Fibroblast of mammary gland (primary cell): Measurements from ENCODE around the gene LUC7L.
A peak's percentile ranks its signal among the peaks of the same experiment; 100 is the strongest.

Source experiments
- DNase-seq: peaks from one replicate; pipeline ENCODE4 v3.0.0-alpha.2; 2010; ENCODE audit warnings: low read depth
- H3K4me3 ChIP-seq: 2 replicates; pipeline ENCODE4 v1.5.1; 2011; ENCODE audit warnings: low read depth, mild to moderate bottlenecking, low read length, moderate library complexity; ENCODE audit not compliant: control insufficient read depth
- TF ChIP-seq, protein P1 (sequence below): conservative IDR thresholded peaks from 2 replicates; pipeline ENCODE4 v1.5.1; 2011; ENCODE audit warnings: low read depth, low read length, inconsistent platforms; ENCODE audit not compliant: control insufficient read depth, insufficient read depth

LUC7L gene, protein sequence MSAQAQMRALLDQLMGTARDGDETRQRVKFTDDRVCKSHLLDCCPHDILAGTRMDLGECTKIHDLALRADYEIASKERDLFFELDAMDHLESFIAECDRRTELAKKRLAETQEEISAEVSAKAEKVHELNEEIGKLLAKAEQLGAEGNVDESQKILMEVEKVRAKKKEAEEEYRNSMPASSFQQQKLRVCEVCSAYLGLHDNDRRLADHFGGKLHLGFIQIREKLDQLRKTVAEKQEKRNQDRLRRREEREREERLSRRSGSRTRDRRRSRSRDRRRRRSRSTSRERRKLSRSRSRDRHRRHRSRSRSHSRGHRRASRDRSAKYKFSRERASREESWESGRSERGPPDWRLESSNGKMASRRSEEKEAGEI

DNA sequence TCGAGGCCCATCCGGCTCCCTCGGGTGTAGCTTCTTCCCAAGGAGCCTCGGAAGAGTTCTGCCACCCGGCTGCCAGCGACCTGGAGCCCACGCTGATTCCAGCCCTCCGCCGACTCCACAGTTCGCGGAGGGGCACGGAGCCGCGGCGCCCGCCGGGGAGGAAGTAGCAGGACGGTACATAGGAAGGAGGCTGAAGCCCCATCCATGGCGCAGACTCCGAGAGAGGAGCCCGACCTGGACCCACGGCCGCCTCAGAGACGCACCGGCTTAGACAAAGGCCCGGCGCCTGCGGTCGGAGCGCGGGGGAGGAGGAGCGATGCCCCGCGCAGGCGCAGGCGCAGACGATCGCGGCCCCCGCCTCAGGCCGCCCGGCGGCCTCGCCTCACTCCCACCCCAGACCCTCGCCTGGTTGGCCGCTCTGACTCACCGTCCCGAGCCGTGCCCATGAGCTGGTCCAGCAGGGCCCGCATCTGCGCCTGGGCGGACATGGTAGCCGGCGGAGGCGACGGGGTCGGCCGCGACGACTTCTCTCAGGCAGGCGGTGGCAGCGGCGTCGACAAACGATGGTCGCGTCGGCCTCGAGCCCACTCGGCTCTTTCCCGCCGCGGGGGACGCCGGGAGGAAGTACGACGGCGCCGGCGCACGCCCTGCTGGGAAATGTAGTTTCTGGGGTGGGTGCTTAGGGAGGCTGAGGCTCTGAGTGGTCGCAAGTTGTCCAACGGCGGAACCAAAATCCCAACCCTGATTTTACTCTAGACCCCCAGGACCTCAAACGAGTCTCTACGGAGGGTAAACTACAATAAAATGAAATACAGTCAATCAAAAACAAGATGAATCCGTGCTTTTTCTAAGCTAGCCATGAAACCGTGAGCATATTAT lies at the start of gene LUC7L:
Gene LUC7L (minus strand): TSS at position 598 of the 879 bp plus-strand sequence. CDS start 110 bp downstream, at position 488.
- TF ChIP-seq, protein P1, sequence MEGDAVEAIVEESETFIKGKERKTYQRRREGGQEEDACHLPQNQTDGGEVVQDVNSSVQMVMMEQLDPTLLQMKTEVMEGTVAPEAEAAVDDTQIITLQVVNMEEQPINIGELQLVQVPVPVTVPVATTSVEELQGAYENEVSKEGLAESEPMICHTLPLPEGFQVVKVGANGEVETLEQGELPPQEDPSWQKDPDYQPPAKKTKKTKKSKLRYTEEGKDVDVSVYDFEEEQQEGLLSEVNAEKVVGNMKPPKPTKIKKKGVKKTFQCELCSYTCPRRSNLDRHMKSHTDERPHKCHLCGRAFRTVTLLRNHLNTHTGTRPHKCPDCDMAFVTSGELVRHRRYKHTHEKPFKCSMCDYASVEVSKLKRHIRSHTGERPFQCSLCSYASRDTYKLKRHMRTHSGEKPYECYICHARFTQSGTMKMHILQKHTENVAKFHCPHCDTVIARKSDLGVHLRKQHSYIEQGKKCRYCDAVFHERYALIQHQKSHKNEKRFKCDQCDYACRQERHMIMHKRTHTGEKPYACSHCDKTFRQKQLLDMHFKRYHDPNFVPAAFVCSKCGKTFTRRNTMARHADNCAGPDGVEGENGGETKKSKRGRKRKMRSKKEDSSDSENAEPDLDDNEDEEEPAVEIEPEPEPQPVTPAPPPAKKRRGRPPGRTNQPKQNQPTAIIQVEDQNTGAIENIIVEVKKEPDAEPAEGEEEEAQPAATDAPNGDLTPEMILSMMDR = no peak
- peak within 1 kb of the TSS; percentile 77 for H3K4me3 ChIP-seq
- peak; percentile 77 for DNase-seq

DNA sequence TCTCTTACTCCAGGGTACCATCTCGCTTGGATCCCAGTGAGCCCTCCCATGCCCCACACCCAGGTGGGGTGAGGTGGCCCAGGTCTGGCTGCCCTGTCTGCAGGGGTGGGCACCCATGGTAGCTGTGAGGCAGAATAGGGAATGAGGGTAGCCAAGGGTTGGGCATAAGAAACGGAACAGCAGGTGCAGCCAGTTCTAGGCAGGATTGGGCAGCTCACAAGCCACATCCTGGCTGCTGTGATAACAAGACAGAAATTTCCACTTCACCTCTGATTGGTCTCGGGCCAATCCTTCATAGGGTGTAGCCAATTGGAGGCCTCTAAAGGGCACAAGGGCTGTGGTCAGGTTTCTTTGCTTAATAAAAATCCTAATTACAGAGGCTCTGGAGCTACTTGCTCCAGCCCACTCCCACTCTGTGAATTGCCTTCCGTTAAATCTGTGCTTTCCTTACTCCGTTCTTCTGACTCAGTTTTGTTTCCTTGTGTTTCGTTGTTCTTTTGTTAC lies 49.7 kb upstream of the LUC7L start:
- peak; percentile 22 for DNase-seq
- no peak overlapping the region for H3K4me3 ChIP-seq
- TF ChIP-seq, protein P1 = no peak

GRCh38 chr16:276426-277077 lies 47.3 kb upstream of the LUC7L start:
- no peak for DNase-seq
- H3K4me3 ChIP-seq = no peak overlapping the region
- TF ChIP-seq, protein P1 = no peak

GRCh38 chr16:275786-276232 lies 46.6 kb upstream of the LUC7L start, which contains the start of gene RGS11:
Gene RGS11 (minus strand): TSS chr16:275944. CDS start chr16:275911, 33 bp downstream.
- TF ChIP-seq, protein P1 = no peak
- H3K4me3 ChIP-seq = no peak within 1 kb of the TSS
- no peak for DNase-seq

DNA sequence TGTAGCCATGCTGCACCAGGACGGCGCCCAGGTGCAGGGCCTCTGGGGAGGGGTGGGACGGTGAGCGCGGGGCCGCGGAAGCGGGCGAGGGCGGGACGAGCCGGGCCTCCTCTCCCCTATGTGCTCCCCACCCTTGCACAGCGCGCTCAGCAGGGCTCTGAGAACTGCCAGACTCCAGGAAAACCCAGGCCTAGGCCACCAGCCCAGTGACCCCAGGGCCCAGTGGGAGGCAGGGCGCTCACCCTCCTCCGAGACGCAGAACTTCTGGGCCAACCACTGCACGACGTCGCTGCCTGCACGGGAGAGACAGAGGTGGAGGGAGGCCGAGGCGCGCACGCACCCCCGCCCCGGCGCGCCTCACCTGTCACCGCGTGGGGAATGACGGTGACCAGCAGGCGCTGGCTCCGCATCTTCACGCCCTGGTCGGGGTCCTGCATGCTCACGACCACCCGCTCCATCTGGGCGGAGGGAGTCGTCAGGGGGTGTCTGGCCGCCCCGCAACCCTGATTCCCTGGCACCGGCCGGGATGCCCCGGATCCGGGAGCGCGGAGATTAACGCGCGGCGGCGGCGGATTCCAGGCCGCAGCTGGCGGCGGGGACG lies 45.9 kb upstream of the LUC7L start:
- no peak overlapping the region for H3K4me3 ChIP-seq
- TF ChIP-seq, protein P1 = no peak
- no peak for DNase-seq
